GM18502 (cell line): ENCODE results near the gene FAM184B.

Source experiments
- ATAC-seq: cut with Tn5 transposase; IDR thresholded peaks from one replicate; pipeline ENCODE4 v1.9.1; 2021; ENCODE audit warnings: mild to moderate bottlenecking; ENCODE audit not compliant: unreplicated experiment, poor library complexity

Gene FAM184B

DNA sequence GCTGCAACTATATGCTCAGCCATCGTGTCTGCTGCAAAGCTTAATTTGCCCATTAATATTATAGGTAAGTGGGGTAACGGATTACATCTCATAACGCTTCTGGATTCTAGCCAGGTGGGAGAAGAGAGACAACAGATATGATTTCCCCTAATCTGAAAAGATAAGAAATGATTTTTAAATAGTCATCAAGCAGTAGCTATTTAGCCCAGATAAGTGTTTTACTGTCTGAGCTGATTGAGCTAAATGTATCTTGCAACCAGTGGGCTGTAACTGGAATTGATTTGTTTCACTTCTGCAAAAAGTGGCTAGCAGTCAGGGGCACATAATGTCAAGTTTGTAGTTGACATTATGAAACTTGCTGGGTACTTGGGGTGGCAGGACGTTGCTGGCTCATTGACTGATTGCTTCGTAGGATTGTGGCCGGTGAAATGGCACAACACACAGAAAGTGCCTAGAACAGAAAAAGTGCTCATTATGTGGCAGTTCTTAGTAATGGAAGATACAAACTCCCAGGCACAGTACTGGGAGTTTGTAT is 185.9 kb downstream of the FAM184B start:
- peak; percentile 90 for ATAC-seq

DNA sequence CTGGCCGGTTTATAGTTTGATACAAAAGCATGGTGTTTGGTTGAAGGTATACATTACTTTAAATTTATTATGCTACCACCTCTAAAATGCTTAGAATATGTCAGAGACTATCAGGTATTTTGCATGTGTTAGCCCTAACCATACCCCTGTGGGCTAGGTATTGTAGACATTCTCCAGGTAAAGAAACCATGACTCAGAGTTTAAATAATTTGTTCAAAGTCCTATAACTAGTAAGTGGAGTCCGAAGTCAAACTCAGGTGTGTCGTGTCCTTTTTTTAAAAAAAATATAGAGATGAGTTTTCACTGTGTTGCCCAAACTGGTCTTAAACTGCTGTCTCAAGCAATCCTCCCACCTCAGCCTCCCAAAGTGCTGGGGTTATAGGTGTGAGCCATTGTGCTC is 192.1 kb downstream of the FAM184B start:
- no peak for ATAC-seq

DNA sequence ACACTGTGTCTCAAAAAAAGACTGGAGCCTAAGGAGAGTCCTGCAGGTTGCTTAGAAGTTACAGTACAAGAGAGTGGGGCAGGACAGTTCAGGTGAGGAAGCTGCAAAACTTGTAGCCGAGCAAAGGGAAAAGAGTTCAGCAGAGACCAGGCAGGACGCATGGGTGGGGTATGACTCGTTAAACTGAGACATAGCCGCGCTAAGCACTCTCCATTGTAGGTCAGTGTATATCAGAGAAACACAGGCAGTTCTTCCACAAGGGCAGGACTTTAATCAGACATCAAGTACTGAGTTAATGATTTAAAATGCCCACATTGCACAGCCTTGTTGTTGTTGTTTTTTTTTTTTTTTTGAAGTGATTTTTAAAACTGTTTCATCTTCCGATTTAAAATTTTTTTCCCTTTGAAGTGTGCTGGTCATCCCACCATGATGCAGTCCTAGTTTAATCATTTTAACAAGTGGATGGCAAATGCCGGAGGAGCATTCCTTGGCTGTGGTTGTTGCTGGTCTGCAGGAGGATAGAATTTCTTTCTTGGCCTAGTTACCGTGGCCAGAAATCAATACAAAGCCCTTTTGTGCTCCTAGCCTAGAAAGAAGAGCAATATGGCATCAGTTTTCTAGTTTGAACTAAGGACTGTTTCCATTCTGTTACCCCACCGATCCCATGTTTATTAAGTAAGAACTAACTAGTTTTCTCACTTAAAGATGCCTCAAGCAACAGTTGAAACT is 194.2 kb downstream of the FAM184B start:
- no peak for ATAC-seq

DNA sequence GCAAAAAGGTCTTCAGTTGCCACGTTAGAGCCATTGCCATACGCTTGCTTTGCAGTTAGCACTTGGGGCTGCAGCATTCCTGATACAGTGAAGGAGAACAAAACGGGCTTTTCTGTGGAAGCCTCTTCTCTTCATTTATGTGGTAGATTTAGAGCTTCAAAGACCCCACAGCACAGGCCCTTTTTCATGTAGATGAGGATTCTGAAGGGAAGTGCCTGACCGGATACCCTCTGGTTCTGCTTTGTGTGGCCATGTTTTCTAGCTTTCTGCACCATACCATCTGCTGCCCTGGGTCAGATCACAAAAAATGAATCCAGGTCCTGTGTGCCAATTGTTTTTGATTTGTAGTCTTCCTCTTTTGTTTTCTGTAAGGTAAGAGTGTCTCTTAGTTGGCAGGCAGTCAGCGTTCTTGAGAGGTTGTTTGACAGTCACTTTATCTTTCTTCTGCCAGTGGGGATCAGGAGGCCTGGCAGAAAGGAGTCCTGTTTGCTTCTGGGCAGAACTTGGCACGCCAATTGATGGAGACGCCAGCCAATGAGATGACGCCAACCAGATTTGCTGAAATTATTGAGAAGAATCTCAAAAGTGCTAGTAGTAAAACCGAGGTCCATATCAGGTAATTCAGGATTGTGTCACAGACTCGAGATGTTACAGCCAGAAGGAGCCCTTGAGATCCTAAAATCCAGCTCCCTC is 196.8 kb downstream of the FAM184B start:
- ATAC-seq, result no peak

DNA sequence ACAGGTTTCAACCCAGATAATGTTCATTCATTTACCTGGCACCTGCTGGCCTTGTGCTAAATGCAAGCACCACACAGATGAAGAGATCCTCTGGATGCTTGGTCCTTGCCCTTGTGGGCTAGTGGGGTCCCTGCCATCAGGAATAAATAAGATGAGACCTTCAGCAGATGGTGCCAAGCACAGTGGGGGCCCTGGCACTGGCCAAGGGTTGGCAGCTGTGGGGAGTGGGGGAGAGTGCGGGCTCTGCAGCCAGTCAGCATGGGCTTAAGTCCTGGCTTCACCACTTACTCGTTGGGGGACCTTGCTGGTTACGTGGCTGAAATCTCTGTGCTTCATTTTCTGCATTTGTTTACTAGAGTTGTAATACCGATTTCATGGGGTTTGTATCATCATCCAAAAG is 197.5 kb downstream of the FAM184B start:
- no peak for ATAC-seq

DNA sequence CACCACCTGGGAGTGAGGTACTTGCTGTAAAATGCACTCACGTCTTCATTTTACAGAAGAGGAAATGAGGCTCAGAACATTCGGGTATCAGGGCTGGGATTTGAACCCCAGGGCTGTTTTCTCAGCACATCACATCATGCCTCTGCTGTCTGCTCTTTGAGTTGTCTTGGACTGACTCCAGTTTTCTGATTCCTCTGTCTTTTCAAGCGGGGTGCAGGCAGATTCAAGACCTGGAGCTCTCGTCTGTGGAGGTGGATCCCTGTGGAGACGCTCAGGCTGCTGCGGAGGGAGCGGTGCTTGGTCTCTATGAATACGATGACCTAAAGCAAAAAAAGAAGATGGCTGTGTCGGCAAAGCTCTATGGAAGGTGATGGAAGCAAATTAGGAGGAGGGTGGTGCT is 198.1 kb downstream of the FAM184B start:
- ATAC-seq, result no peak

DNA sequence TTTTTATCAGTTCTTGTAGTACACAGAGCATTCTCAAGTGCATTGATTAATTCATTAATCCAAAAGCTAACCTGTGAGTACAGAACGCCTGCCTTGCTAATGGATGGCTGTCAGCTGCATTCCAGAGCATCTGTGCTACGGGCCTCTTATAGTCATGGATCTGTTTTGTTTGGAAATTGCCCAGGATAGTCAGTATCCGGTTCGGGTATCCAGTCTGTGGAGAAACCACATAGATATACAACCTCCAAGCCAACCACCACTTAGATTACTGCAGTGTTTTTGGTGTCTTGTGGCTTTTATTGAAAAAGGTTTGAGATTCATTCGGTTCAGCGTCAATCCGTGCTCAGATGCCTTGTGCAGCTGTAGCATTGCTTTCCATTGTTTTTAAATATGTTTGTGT is 200.5 kb downstream of the FAM184B start:
- ATAC-seq, result no peak
